GM10266 (cell line): ENCODE results near the gene DERA.

Source experiments
- DNase-seq: peaks from one replicate; pipeline ENCODE4 v3.0.0; 2012; ENCODE audit errors: extremely low spot score
- TF ChIP-seq, protein P1 (sequence below): IDR thresholded peaks from 2 replicates; pipeline ENCODE4 v1.5.1; 2012; ENCODE audit warnings: mild to moderate bottlenecking, low read depth; ENCODE audit not compliant: control insufficient read depth, insufficient read depth; ENCODE audit errors: missing control alignments

Gene DERA

DNA sequence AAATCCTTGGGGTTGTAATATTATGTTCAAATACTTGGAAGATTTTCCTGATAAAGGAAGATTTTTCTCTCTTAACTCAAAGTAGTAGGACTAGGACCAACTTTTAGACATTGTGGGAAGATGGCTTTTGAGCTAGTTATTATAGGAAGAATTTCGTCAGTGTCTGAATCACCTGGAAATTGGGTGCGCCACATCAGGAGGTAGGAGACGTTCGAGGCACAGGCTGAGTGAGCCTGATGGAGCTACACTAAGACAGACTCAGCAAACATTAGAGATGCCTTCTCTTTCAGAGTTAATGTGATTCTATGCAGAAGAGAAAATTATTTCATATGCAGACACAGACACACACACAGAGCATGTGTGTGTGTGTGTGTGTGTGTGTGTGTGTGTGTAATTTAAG, 84.7 kb downstream of the DERA start:
- no peak for DNase-seq
- TF ChIP-seq, protein P1, sequence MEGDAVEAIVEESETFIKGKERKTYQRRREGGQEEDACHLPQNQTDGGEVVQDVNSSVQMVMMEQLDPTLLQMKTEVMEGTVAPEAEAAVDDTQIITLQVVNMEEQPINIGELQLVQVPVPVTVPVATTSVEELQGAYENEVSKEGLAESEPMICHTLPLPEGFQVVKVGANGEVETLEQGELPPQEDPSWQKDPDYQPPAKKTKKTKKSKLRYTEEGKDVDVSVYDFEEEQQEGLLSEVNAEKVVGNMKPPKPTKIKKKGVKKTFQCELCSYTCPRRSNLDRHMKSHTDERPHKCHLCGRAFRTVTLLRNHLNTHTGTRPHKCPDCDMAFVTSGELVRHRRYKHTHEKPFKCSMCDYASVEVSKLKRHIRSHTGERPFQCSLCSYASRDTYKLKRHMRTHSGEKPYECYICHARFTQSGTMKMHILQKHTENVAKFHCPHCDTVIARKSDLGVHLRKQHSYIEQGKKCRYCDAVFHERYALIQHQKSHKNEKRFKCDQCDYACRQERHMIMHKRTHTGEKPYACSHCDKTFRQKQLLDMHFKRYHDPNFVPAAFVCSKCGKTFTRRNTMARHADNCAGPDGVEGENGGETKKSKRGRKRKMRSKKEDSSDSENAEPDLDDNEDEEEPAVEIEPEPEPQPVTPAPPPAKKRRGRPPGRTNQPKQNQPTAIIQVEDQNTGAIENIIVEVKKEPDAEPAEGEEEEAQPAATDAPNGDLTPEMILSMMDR, result no peak

DNA sequence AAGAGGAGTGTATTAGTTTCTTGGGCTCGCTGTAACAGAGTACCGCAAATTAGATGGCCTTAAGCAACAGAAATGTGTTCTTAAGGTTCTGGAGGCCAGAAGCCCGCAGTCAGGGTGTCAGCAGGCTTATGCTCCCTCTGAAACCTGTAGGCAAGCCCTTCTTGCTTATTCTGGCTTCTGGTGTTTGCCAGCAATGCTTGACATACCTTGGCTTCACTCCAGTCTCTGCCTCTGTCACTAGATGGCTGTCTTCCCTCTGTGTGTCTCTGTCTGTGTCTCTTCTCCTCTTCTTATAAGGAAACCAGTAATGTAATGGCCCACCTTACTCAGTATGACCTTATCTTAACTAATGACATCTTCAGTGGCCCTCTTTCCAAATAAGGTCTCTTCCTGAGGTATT, 85.1 kb downstream of the DERA start:
- TF ChIP-seq, protein P1, result no peak
- no peak for DNase-seq

DNA sequence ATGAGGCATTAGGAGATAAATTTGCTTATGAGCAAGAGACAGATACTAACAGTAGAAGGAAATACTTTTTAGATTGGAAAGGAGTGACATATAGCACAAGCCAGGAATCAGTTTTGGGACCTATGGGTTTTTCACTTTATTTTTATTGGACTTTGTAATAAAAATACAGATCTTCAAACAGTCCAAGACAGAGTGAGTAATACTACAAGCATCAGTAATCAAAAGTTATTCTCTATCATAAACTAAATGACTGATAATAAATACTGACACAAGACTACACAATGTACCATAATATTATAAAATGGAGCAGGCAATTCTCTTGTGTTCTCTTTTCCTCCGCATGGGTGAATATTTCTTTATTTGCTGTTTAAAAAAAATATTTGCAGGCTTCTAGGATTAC, 85.8 kb downstream of the DERA start:
- no peak for DNase-seq
- TF ChIP-seq, protein P1, result no peak

DNA sequence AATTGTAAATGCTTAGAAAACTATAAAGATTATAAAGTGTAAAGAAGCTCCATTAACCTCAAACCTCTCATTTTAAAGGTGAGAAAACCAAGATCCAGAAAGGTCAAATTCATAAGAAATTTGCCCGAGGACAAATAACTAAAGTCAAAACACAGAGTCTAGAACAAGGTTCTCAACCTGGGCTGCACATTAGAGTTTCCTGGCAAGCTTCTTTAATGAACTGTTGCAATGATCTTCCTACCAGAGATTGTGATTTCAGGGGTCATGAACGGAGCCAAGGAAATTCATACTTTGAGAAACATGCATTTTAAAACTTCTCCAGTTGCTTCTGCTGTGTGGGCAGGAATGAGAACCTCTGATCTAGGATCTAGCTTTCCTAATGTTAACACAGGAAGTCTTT, 86.8 kb downstream of the DERA start:
- DNase-seq, result no peak

DNA sequence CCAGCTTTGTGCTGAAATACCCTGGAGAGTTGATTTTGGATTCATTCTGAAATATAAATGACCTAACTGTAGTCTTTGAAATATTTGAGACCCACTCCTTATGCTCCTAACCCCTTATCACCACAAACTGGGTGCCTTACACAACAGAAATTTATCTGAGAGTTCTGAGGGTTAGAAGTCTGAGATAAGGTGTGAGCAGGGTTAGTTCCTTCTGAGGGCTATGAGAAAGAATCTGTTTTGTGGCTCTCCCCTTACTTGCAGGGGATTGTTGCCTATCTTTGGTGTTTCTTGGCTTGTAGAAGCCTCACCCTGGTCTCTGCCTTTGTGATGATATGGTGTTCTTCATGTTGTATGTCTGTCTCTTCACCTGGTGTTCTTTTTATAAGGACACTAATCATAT, 91.7 kb downstream of the DERA start:
- TF ChIP-seq, protein P1, result no peak
- no peak for DNase-seq

More for the DNA sequence above, 86.8 kb downstream of the DERA start:
- TF ChIP-seq, protein P1, result no peak

DNA sequence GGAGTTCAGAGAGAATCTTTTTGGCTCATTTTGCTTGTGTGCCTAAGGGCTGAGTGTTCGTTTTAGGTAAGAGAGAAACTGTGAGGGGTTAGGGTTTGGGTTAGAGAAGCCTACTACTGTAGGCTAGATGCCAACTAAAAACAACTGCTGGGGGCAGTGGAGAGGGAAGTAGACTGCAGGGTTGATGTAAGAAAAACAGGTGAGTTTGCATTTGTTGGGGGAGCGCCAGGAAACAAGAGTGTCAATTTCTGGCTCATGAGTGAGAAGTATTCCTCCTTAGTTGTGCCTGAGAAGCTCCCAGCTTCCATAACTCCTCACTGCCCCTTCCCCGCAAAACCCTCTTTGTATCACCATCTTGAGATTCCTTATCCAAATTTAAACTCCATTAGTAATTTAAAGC, 92.3 kb downstream of the DERA start:
- no peak for DNase-seq
- TF ChIP-seq, protein P1, result no peak

DNA sequence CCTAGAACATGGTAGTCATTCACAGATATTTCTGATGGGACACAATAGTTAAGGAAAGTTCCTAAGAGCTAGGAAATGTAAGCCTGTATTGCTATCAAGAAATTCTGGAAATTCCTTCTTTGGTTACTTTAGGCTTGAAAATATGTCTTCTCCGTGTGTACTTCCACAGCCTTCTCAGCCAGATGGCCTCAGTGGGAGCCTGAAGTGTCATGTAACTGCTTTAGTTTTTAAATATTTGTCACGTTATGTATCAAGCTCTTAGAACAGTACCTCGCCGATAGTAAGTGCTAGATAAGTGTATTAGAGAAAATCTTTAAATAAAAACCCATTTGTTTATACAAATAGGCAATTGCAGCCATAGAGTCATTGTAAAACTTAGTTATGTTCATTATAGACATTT, 95.6 kb downstream of the DERA start:
- DNase-seq, result no peak
- TF ChIP-seq, protein P1, result no peak
